Calu3 (cell line): ENCODE measurements around the gene C11orf42. TPM values are rescaled to one million over a fixed set of nuclear protein-coding genes. Genes with fewer than 3 reads are reported as not detected.

Experiments
- BruUV-seq: library from RNA; stranded (reverse); fragments of 400-500 nt; replicated peaks from 2 replicates; lab custom pipeline; 2021; lab: Mats Ljungman, UMichigan
- CTCF ChIA-PET: fragments of 300-600 bp; sonication (Branson Sonifier 250); formaldehyde crosslinking; loops from one replicate; lab custom pipeline; 2022; ENCODE audit warnings: antibody characterized with exemption; lab: Charles Lee
- DNase-seq: peaks from one replicate; pipeline ENCODE4 v3.0.0; 2022
- H3K27ac Mint-ChIP-seq: one replicate; pipeline ENCODE4 v1.8.0; 2022; ENCODE audit warnings: mixed read lengths; ENCODE audit not compliant: unreplicated experiment
- H3K27me3 Mint-ChIP-seq: one replicate; pipeline ENCODE4 v1.8.0; 2022; ENCODE audit warnings: mixed read lengths; ENCODE audit not compliant: unreplicated experiment
- H3K36me3 Mint-ChIP-seq: one replicate; pipeline ENCODE4 v1.8.0; 2022; ENCODE audit warnings: mild to moderate bottlenecking, moderate library complexity, mixed read lengths; ENCODE audit not compliant: insufficient read depth, unreplicated experiment
- H3K4me1 Mint-ChIP-seq: one replicate; pipeline ENCODE4 v1.8.0; 2022; ENCODE audit warnings: mild to moderate bottlenecking, low read depth, mixed read lengths; ENCODE audit not compliant: unreplicated experiment
- H3K4me3 Mint-ChIP-seq: one replicate; pipeline ENCODE4 v1.8.0; 2022; ENCODE audit warnings: mild to moderate bottlenecking, low read depth, moderate library complexity, mixed read lengths; ENCODE audit not compliant: unreplicated experiment
- H3K9me3 Mint-ChIP-seq: one replicate; pipeline ENCODE4 v1.8.0; 2022; ENCODE audit warnings: low read depth, mixed read lengths; ENCODE audit not compliant: unreplicated experiment
- intact Hi-C: fragments of 100-400 bp; cut with micrococcal nuclease; formaldehyde crosslinking; loops from one replicate; pipeline ENCODE4 v1.10.0; 2022; ENCODE audit not compliant: unreplicated experiment
- total RNA-seq: library from RNA; stranded (reverse); gene quantifications from 2 replicates; pipeline ENCODE4 v1.2.3, GENCODE V29; 2022
- TF ChIP-seq, protein P1 (sequence below): fragments of 200-600 bp; IDR thresholded peaks from one replicate; pipeline ENCODE4 v1.8.0; 2022; ENCODE audit warnings: antibody characterized with exemption; ENCODE audit not compliant: unreplicated experiment

The C11orf42 gene
- total RNA-seq, 1 experiment from 2014 or later = not detected

GRCh38 chr11:6225896-6226295 lies 20.5 kb downstream of the C11orf42 start:
- H3K9me3 Mint-ChIP-seq = no peaks in the 10 kb centered on the region
- no peaks in the 10 kb centered on the region for H3K27me3 Mint-ChIP-seq
- TF ChIP-seq, protein P1, sequence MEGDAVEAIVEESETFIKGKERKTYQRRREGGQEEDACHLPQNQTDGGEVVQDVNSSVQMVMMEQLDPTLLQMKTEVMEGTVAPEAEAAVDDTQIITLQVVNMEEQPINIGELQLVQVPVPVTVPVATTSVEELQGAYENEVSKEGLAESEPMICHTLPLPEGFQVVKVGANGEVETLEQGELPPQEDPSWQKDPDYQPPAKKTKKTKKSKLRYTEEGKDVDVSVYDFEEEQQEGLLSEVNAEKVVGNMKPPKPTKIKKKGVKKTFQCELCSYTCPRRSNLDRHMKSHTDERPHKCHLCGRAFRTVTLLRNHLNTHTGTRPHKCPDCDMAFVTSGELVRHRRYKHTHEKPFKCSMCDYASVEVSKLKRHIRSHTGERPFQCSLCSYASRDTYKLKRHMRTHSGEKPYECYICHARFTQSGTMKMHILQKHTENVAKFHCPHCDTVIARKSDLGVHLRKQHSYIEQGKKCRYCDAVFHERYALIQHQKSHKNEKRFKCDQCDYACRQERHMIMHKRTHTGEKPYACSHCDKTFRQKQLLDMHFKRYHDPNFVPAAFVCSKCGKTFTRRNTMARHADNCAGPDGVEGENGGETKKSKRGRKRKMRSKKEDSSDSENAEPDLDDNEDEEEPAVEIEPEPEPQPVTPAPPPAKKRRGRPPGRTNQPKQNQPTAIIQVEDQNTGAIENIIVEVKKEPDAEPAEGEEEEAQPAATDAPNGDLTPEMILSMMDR = no peak
- no peaks in the 10 kb centered on the region for H3K36me3 Mint-ChIP-seq
- H3K4me1 Mint-ChIP-seq = peaks cover 52% of the 10 kb centered on the region
- DNase-seq = no peak
- intact Hi-C loops = no loop called here
- CTCF ChIA-PET = no interaction called here
- H3K4me3 Mint-ChIP-seq = no peak overlapping the region
- BruUV-seq = no TSS peak
- H3K27ac Mint-ChIP-seq = no peak overlapping the region

- intact Hi-C loops = no loop called here
- no peak overlapping the region for H3K27ac Mint-ChIP-seq
- H3K9me3 Mint-ChIP-seq = no peaks in the 10 kb centered on the region
- peaks cover 70% of the 10 kb centered on the region for H3K4me1 Mint-ChIP-seq
- BruUV-seq = no TSS peak
- CTCF ChIA-PET = interaction anchor here (0.6 kb wide), 1 partner anchor 547 kb away, joined by 3 read pairs; no protein-coding TSS in a partner anchor
- H3K27me3 Mint-ChIP-seq = no peaks in the 10 kb centered on the region
- DNase-seq = no peak
- peaks cover 4% of the 10 kb centered on the region for H3K36me3 Mint-ChIP-seq
- TF ChIP-seq, protein P1 = no peak
- no peak overlapping the region for H3K4me3 Mint-ChIP-seq
Observed at GRCh38 chr11:6228520-6228919, 23.2 kb downstream of the C11orf42 start.

DNA sequence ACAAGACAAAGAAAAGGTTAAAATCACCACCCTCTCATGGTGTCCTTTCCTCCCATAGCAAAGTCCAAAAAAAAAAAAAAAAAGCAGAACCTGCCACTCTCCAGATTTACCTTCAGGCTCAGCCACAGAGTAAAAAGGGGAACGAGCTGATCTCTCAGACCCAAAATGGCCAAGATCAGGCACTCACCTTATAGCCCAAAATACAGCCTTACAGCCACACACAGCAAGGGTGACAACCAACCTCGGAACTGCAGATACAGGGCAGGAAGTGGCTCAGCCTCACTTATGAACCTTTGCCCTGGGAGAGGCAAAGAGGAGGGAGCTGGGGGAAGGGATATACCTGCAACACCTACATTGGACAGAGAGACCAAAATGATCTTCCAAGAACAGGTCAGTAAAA lies 24.6 kb downstream of the C11orf42 start:
- peak; percentile 18 for DNase-seq
- CTCF ChIA-PET = interaction anchor here (0.7 to 1.2 kb wide), 2 partner anchors 24 to 30 kb away, joined by 7 read pairs; no protein-coding TSS in a partner anchor
- Mint-ChIP-seq H3K4me1 (peaks cover 71% of the 10 kb centered on the region), H3K36me3 (peaks cover 17% of the 10 kb centered on the region), H3K4me3 (no peak overlapping the region), H3K9me3 (no peaks in the 10 kb centered on the region), H3K27me3 (no peaks in the 10 kb centered on the region), H3K27ac (peak overlapping the region; percentile 28)
- TF ChIP-seq, protein P1 = no peak
- BruUV-seq = no TSS peak
- intact Hi-C loops = no loop called here

- no peak for DNase-seq
- Mint-ChIP-seq H3K27ac (peak overlapping the region; percentile 57), H3K4me1 (peaks cover 43% of the 10 kb centered on the region), H3K4me3 (peak overlapping the region; percentile 95), H3K9me3 (no peaks in the 10 kb centered on the region), H3K27me3 (no peaks in the 10 kb centered on the region), H3K36me3 (peaks cover 23% of the 10 kb centered on the region)
- TF ChIP-seq, protein P1 = no peak
- intact Hi-C loops = no loop called here
- BruUV-seq = no TSS peak
- CTCF ChIA-PET = no interaction called here
Observed at GRCh38 chr11:6232899-6233298, 27.5 kb downstream of the C11orf42 start.
